Measurements from ENCODE around the gene SLC6A19.

DNA sequence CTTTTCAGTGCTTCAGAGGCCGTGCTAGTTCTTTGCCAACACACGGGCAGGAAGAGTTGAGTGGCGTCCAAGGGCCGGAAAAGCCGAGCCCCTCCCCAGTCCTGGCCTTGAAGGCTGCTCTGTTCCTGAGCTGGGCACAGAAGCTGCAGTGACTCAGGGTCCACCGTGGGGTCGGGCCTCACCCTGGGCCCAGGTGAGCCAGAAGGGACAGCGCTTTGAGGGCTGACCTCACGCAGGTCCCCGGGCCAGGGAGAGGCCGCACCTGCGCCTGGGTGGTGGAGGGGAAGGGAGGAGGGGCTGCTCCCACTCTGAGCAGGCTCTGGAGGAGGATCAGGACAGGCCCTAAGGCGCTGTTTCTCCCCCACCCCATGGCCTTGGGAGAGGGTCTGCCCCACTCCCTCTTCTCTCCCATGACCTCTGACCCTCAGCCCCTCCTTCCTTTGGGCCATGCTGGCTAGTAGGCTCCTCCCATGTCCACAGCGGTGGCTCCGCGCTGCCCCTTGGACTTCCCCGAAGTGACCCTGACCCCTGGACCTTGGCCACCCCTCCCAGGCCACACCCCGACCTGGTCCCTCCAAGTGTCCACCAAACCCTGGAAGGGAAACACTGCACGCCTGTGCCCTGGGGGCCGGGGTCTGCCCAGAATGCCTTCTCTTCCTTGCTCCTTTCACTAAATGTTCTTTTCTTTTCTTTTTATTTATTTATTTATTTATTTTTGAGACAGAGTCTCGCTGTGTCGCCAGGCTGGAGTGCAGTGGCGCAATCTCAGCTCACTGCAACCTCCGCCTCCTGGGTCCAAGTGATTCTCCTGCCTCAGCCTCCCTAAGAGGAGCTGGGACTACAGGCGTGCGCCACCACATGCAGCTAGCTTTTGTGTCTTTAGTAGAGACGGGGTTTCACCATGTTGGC lies 19.7 kb upstream of the SLC6A19 start:
- TF ChIP-seq, protein P1, sequence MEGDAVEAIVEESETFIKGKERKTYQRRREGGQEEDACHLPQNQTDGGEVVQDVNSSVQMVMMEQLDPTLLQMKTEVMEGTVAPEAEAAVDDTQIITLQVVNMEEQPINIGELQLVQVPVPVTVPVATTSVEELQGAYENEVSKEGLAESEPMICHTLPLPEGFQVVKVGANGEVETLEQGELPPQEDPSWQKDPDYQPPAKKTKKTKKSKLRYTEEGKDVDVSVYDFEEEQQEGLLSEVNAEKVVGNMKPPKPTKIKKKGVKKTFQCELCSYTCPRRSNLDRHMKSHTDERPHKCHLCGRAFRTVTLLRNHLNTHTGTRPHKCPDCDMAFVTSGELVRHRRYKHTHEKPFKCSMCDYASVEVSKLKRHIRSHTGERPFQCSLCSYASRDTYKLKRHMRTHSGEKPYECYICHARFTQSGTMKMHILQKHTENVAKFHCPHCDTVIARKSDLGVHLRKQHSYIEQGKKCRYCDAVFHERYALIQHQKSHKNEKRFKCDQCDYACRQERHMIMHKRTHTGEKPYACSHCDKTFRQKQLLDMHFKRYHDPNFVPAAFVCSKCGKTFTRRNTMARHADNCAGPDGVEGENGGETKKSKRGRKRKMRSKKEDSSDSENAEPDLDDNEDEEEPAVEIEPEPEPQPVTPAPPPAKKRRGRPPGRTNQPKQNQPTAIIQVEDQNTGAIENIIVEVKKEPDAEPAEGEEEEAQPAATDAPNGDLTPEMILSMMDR (IDR thresholded peaks at IDR 0.05; ENCODE audit: low read depth, low read length) = no peak
- TF ChIP-seq EZH2phosphoT487 (IDR thresholded peaks at IDR 0.05; ENCODE audit: low read depth) = no peak

Data from OCI-LY3 (cell line).